ENCODE measurements around the gene EQTN.

EQTN gene

GRCh38 chr9:27329291-27329690, 32.3 kb upstream of the EQTN start:
- Mint-ChIP-seq H3K27ac (no peak overlapping the region), H3K4me3 (no peak overlapping the region), H3K27me3 (ENCODE audit: low read depth) (peaks cover 4% of the 10 kb centered on the region), H3K36me3 (ENCODE audit: low read depth) (no peaks in the 10 kb centered on the region), H3K9me3 (no peaks in the 10 kb centered on the region), H3K4me1 (ENCODE audit: low read depth) (no peaks in the 10 kb centered on the region)
- no peak for DNase-seq (ENCODE audit: low spot score)

GRCh38 chr9:27328483-27328882, 31.5 kb upstream of the EQTN start:
- H3K36me3 Mint-ChIP-seq (ENCODE audit: low read depth), result no peaks in the 10 kb centered on the region
- H3K27me3 Mint-ChIP-seq (ENCODE audit: low read depth), result peaks cover 4% of the 10 kb centered on the region
- no peaks in the 10 kb centered on the region for H3K9me3 Mint-ChIP-seq
- no peak overlapping the region for H3K27ac Mint-ChIP-seq
- H3K4me3 Mint-ChIP-seq, result no peak overlapping the region
- no peaks in the 10 kb centered on the region for H3K4me1 Mint-ChIP-seq (ENCODE audit: low read depth)
- DNase-seq (ENCODE audit: low spot score), result no peak

- H3K27ac Mint-ChIP-seq, result no peak overlapping the region
- H3K4me3 Mint-ChIP-seq, result no peak overlapping the region
- no peaks in the 10 kb centered on the region for H3K9me3 Mint-ChIP-seq
- H3K4me1 Mint-ChIP-seq (ENCODE audit: low read depth), result no peaks in the 10 kb centered on the region
- no peak for DNase-seq (ENCODE audit: low spot score)
- no peaks in the 10 kb centered on the region for H3K36me3 Mint-ChIP-seq (ENCODE audit: low read depth)
- no peaks in the 10 kb centered on the region for H3K27me3 Mint-ChIP-seq (ENCODE audit: low read depth)
Measured at GRCh38 chr9:27311184-27311583, 14.2 kb upstream of the EQTN start.

GRCh38 chr9:27310582-27310981, 13.6 kb upstream of the EQTN start:
- Mint-ChIP-seq H3K27me3 (ENCODE audit: low read depth) (no peaks in the 10 kb centered on the region), H3K36me3 (ENCODE audit: low read depth) (no peaks in the 10 kb centered on the region), H3K4me1 (ENCODE audit: low read depth) (no peaks in the 10 kb centered on the region), H3K9me3 (no peaks in the 10 kb centered on the region), H3K27ac (no peak overlapping the region), H3K4me3 (no peak overlapping the region)
- DNase-seq (ENCODE audit: low spot score), result no peak

GRCh38 chr9:27308691-27309390, 11.9 kb upstream of the EQTN start:
- H3K27me3 Mint-ChIP-seq (ENCODE audit: low read depth), result no peaks in the 10 kb centered on the region
- H3K4me1 Mint-ChIP-seq (ENCODE audit: low read depth), result no peaks in the 10 kb centered on the region
- no peak overlapping the region for H3K4me3 Mint-ChIP-seq
- no peaks in the 10 kb centered on the region for H3K9me3 Mint-ChIP-seq
- H3K36me3 Mint-ChIP-seq (ENCODE audit: low read depth), result no peaks in the 10 kb centered on the region
- no peak overlapping the region for H3K27ac Mint-ChIP-seq
- no peak for DNase-seq (ENCODE audit: low spot score)

GRCh38 chr9:27304521-27304920, 7.6 kb upstream of the EQTN start:
- no peak overlapping the region for H3K4me3 Mint-ChIP-seq
- no peak for DNase-seq (ENCODE audit: low spot score)
- H3K27ac Mint-ChIP-seq, result no peak overlapping the region
- H3K36me3 Mint-ChIP-seq (ENCODE audit: low read depth), result no peaks in the 10 kb centered on the region
- no peaks in the 10 kb centered on the region for H3K4me1 Mint-ChIP-seq (ENCODE audit: low read depth)
- no peaks in the 10 kb centered on the region for H3K9me3 Mint-ChIP-seq
- no peaks in the 10 kb centered on the region for H3K27me3 Mint-ChIP-seq (ENCODE audit: low read depth)

- Mint-ChIP-seq H3K36me3 (ENCODE audit: low read depth) (no peaks in the 10 kb centered on the region), H3K27ac (no peak overlapping the region), H3K4me1 (ENCODE audit: low read depth) (no peaks in the 10 kb centered on the region), H3K27me3 (ENCODE audit: low read depth) (no peaks in the 10 kb centered on the region), H3K4me3 (no peak overlapping the region), H3K9me3 (no peaks in the 10 kb centered on the region)
- no peak for DNase-seq (ENCODE audit: low spot score)
Measured at GRCh38 chr9:27303219-27303618, 6.3 kb upstream of the EQTN start.

GRCh38 chr9:27293996-27294395, 3.0 kb downstream of the EQTN start:
- H3K9me3 Mint-ChIP-seq, result no peaks in the 10 kb centered on the region
- peaks cover 3% of the 10 kb centered on the region for H3K27me3 Mint-ChIP-seq (ENCODE audit: low read depth)
- no peaks in the 10 kb centered on the region for H3K4me1 Mint-ChIP-seq (ENCODE audit: low read depth)
- no peak overlapping the region for H3K27ac Mint-ChIP-seq
- no peak for DNase-seq (ENCODE audit: low spot score)
- no peak overlapping the region for H3K4me3 Mint-ChIP-seq
- no peaks in the 10 kb centered on the region for H3K36me3 Mint-ChIP-seq (ENCODE audit: low read depth)

GRCh38 chr9:27292659-27293405, 4.1 kb downstream of the EQTN start:
- H3K27me3 Mint-ChIP-seq (ENCODE audit: low read depth), result peaks cover 3% of the 10 kb centered on the region
- no peaks in the 10 kb centered on the region for H3K9me3 Mint-ChIP-seq
- H3K27ac Mint-ChIP-seq, result no peak overlapping the region
- DNase-seq (ENCODE audit: low spot score), result no peak
- no peaks in the 10 kb centered on the region for H3K4me1 Mint-ChIP-seq (ENCODE audit: low read depth)
- no peak overlapping the region for H3K4me3 Mint-ChIP-seq
- H3K36me3 Mint-ChIP-seq (ENCODE audit: low read depth), result no peaks in the 10 kb centered on the region

GRCh38 chr9:27291292-27291691, 5.7 kb downstream of the EQTN start:
- Mint-ChIP-seq H3K36me3 (ENCODE audit: low read depth) (no peaks in the 10 kb centered on the region), H3K9me3 (no peaks in the 10 kb centered on the region), H3K27ac (no peak overlapping the region), H3K4me3 (no peak overlapping the region), H3K27me3 (ENCODE audit: low read depth) (peaks cover 3% of the 10 kb centered on the region), H3K4me1 (ENCODE audit: low read depth) (no peaks in the 10 kb centered on the region)
- no peak for DNase-seq (ENCODE audit: low spot score)

- peaks cover 10% of the 10 kb centered on the region for H3K27me3 Mint-ChIP-seq (ENCODE audit: low read depth)
- H3K4me3 Mint-ChIP-seq, result no peak overlapping the region
- peaks cover 1% of the 10 kb centered on the region for H3K4me1 Mint-ChIP-seq (ENCODE audit: low read depth)
- DNase-seq (ENCODE audit: low spot score), result no peak
- H3K36me3 Mint-ChIP-seq (ENCODE audit: low read depth), result no peaks in the 10 kb centered on the region
- H3K27ac Mint-ChIP-seq, result no peak overlapping the region
- no peaks in the 10 kb centered on the region for H3K9me3 Mint-ChIP-seq
Measured at GRCh38 chr9:27282269-27282668, 14.7 kb downstream of the EQTN start.

- Mint-ChIP-seq H3K4me1 (ENCODE audit: low read depth) (peaks cover 4% of the 10 kb centered on the region), H3K36me3 (ENCODE audit: low read depth) (no peaks in the 10 kb centered on the region), H3K4me3 (no peak overlapping the region), H3K9me3 (no peaks in the 10 kb centered on the region), H3K27me3 (ENCODE audit: low read depth) (peaks cover 10% of the 10 kb centered on the region), H3K27ac (no peak overlapping the region)
- no peak for DNase-seq (ENCODE audit: low spot score)
Measured at GRCh38 chr9:27280860-27281259, 16.1 kb downstream of the EQTN start.

GRCh38 chr9:27280249-27280648, 16.7 kb downstream of the EQTN start:
- peaks cover 10% of the 10 kb centered on the region for H3K27me3 Mint-ChIP-seq (ENCODE audit: low read depth)
- no peaks in the 10 kb centered on the region for H3K9me3 Mint-ChIP-seq
- H3K4me3 Mint-ChIP-seq, result no peak overlapping the region
- no peak for DNase-seq (ENCODE audit: low spot score)
- no peaks in the 10 kb centered on the region for H3K36me3 Mint-ChIP-seq (ENCODE audit: low read depth)
- H3K27ac Mint-ChIP-seq, result no peak overlapping the region
- peaks cover 4% of the 10 kb centered on the region for H3K4me1 Mint-ChIP-seq (ENCODE audit: low read depth)

GRCh38 chr9:27279611-27280010, 17.3 kb downstream of the EQTN start:
- no peak for DNase-seq (ENCODE audit: low spot score)
- no peak overlapping the region for H3K27ac Mint-ChIP-seq
- H3K9me3 Mint-ChIP-seq, result no peaks in the 10 kb centered on the region
- no peaks in the 10 kb centered on the region for H3K36me3 Mint-ChIP-seq (ENCODE audit: low read depth)
- H3K4me1 Mint-ChIP-seq (ENCODE audit: low read depth), result peaks cover 4% of the 10 kb centered on the region
- peaks cover 10% of the 10 kb centered on the region for H3K27me3 Mint-ChIP-seq (ENCODE audit: low read depth)
- no peak overlapping the region for H3K4me3 Mint-ChIP-seq

GRCh38 chr9:27278374-27278773, 18.6 kb downstream of the EQTN start:
- DNase-seq (ENCODE audit: low spot score), result no peak
- Mint-ChIP-seq H3K4me3 (no peak overlapping the region), H3K36me3 (ENCODE audit: low read depth) (no peaks in the 10 kb centered on the region), H3K4me1 (ENCODE audit: low read depth) (peaks cover 4% of the 10 kb centered on the region), H3K9me3 (no peaks in the 10 kb centered on the region), H3K27me3 (ENCODE audit: low read depth) (peaks cover 10% of the 10 kb centered on the region), H3K27ac (no peak overlapping the region)

Measured in T-helper 2 cell treated with Interferon-gamma antibody and Interleukin-4, amounts not matched to agents 5 μg/mL and 100 μg/mL, for 36 hours (primary cell).